ENCODE results near the gene LRRC31.
A peak's percentile ranks its signal among the peaks of the same experiment; 100 is the strongest.

The LRRC31 gene

GRCh38 chr3:169864270-169864669, 5.5 kb downstream of the LRRC31 start:
- H3K9me3 ChIP-seq (ENCODE audit: control extremely low read depth in 1 of 5, control insufficient read depth in 4 of 5, insufficient read depth in 2 of 5, low read depth in 1 of 5, low read length in 4 of 5) = no peaks in the 10 kb centered on the region
- POLR2A ChIA-PET = no interaction called here
- WGBS (ENCODE audit: insufficient coverage) = no CpG with 5 or more reads among the region's 2 CpGs
- H3K4me3 ChIP-seq (ENCODE audit: control insufficient read depth in 1 of 7, extremely low read depth in 1 of 7, insufficient read depth in 4 of 7, low read depth in 2 of 7, low read length in 6 of 7) = no peak overlapping the region
- peaks cover 0 to 9% (median 0%) of the 10 kb centered on the region in 5 experiments for H3K27me3 ChIP-seq (replicated peaks in 2 of 5; ENCODE audit: control insufficient read depth in 4 of 5, insufficient read depth in 5 of 5, low read length in 4 of 5)
- H3K27ac ChIP-seq (ENCODE audit: insufficient read depth in 1 of 2, low read depth in 1 of 2, low read length in 2 of 2, poor library complexity in 1 of 2, severe bottlenecking in 2 of 2) = no peak overlapping the region
- H3K4me1 ChIP-seq (ENCODE audit: control extremely low read depth in 1 of 4, control insufficient read depth in 4 of 4, insufficient read depth in 4 of 4, low read length in 3 of 4) = peaks cover 2 to 13% (median 11%) of the 10 kb centered on the region in 4 experiments
- CTCF ChIA-PET = interaction anchor here (0.8 to 4.9 kb wide), 6 partner anchors 11 to 190 kb away, joined by 3 to 26 read pairs (median 6); partner anchors contain the start of gene SEC62
- DNase-seq = no peak
- H3K36me3 ChIP-seq (ENCODE audit: control insufficient read depth in 4 of 4, insufficient read depth in 4 of 4, low read length in 3 of 4) = no peaks in the 10 kb centered on the region

- Histone ChIP-seq H3K36me3 (ENCODE audit: control insufficient read depth in 4 of 4, insufficient read depth in 4 of 4, low read length in 3 of 4) (no peaks in the 10 kb centered on the region), H3K27me3 (replicated peaks in 2 of 5; ENCODE audit: control insufficient read depth in 4 of 5, insufficient read depth in 5 of 5, low read length in 4 of 5) (peaks cover 0 to 9% (median 0%) of the 10 kb centered on the region in 5 experiments), H3K9me3 (ENCODE audit: control extremely low read depth in 1 of 5, control insufficient read depth in 4 of 5, insufficient read depth in 2 of 5, low read depth in 1 of 5, low read length in 4 of 5) (no peaks in the 10 kb centered on the region), H3K4me1 (ENCODE audit: control extremely low read depth in 1 of 4, control insufficient read depth in 4 of 4, insufficient read depth in 4 of 4, low read length in 3 of 4) (peaks cover 2 to 13% (median 11%) of the 10 kb centered on the region in 4 experiments), H3K27ac (ENCODE audit: insufficient read depth in 1 of 2, low read depth in 1 of 2, low read length in 2 of 2, poor library complexity in 1 of 2, severe bottlenecking in 2 of 2) (no peak overlapping the region), H3K4me3 (ENCODE audit: control insufficient read depth in 1 of 7, extremely low read depth in 1 of 7, insufficient read depth in 4 of 7, low read depth in 2 of 7, low read length in 6 of 7) (no peak overlapping the region)
- CTCF ChIA-PET = interaction anchor here (0.8 to 4.9 kb wide), 10 partner anchors 8 to 191 kb away, joined by 3 to 26 read pairs (median 5); partner anchors contain the start of gene SEC62
- POLR2A ChIA-PET = no interaction called here
- 0% methylated on average over 2 of the region's 6 CpGs for WGBS (ENCODE audit: insufficient coverage)
- DNase-seq = peak; percentile 83 to 88 (median 85)
These were observed 6.3 kb downstream of the LRRC31 start for GRCh38 chr3:169863458-169863899.

GRCh38 chr3:169861871-169862270, 7.9 kb downstream of the LRRC31 start:
- Histone ChIP-seq H3K36me3 (ENCODE audit: control insufficient read depth in 4 of 4, insufficient read depth in 4 of 4, low read length in 3 of 4) (no peaks in the 10 kb centered on the region), H3K27ac (ENCODE audit: insufficient read depth in 1 of 2, low read depth in 1 of 2, low read length in 2 of 2, poor library complexity in 1 of 2, severe bottlenecking in 2 of 2) (no peak overlapping the region), H3K27me3 (replicated peaks in 2 of 5; ENCODE audit: control insufficient read depth in 4 of 5, insufficient read depth in 5 of 5, low read length in 4 of 5) (peaks cover 2 to 9% (median 2%) of the 10 kb centered on the region in 5 experiments), H3K9me3 (ENCODE audit: control extremely low read depth in 1 of 5, control insufficient read depth in 4 of 5, insufficient read depth in 2 of 5, low read depth in 1 of 5, low read length in 4 of 5) (no peaks in the 10 kb centered on the region), H3K4me3 (ENCODE audit: control insufficient read depth in 1 of 7, extremely low read depth in 1 of 7, insufficient read depth in 4 of 7, low read depth in 2 of 7, low read length in 6 of 7) (no peak overlapping the region), H3K4me1 (ENCODE audit: control extremely low read depth in 1 of 4, control insufficient read depth in 4 of 4, insufficient read depth in 4 of 4, low read length in 3 of 4) (peaks cover 2 to 13% (median 11%) of the 10 kb centered on the region in 4 experiments)
- POLR2A ChIA-PET = no interaction called here
- CTCF ChIA-PET = interaction anchor here (0.6 to 4.9 kb wide), 14 partner anchors 9 to 968 kb away, joined by 3 to 26 read pairs (median 4); partner anchors contain the start of gene SEC62
- WGBS (ENCODE audit: insufficient coverage) = 92% methylated on average over 5 of the region's 5 CpGs
- DNase-seq = no peak

- Histone ChIP-seq H3K27me3 (replicated peaks in 2 of 5; ENCODE audit: control insufficient read depth in 4 of 5, insufficient read depth in 5 of 5, low read length in 4 of 5) (peaks cover 2 to 10% (median 4%) of the 10 kb centered on the region in 5 experiments), H3K4me3 (ENCODE audit: control insufficient read depth in 1 of 7, extremely low read depth in 1 of 7, insufficient read depth in 4 of 7, low read depth in 2 of 7, low read length in 6 of 7) (no peak overlapping the region), H3K36me3 (ENCODE audit: control insufficient read depth in 4 of 4, insufficient read depth in 4 of 4, low read length in 3 of 4) (no peaks in the 10 kb centered on the region), H3K9me3 (ENCODE audit: control extremely low read depth in 1 of 5, control insufficient read depth in 4 of 5, insufficient read depth in 2 of 5, low read depth in 1 of 5, low read length in 4 of 5) (no peaks in the 10 kb centered on the region), H3K4me1 (ENCODE audit: control extremely low read depth in 1 of 4, control insufficient read depth in 4 of 4, insufficient read depth in 4 of 4, low read length in 3 of 4) (no peaks in the 10 kb centered on the region), H3K27ac (ENCODE audit: insufficient read depth in 1 of 2, low read depth in 1 of 2, low read length in 2 of 2, poor library complexity in 1 of 2, severe bottlenecking in 2 of 2) (no peak overlapping the region)
- ChIA-PET POLR2A (no interaction called here), CTCF (no interaction called here)
- WGBS (ENCODE audit: insufficient coverage) = 83% methylated on average over 1 of the region's 2 CpGs
- DNase-seq = no peak
These were observed 11.9 kb downstream of the LRRC31 start for GRCh38 chr3:169857811-169858210.

GRCh38 chr3:169855514-169855913, 14.2 kb downstream of the LRRC31 start:
- H3K27ac ChIP-seq (ENCODE audit: insufficient read depth in 1 of 2, low read depth in 1 of 2, low read length in 2 of 2, poor library complexity in 1 of 2, severe bottlenecking in 2 of 2) = no peak overlapping the region
- DNase-seq = no peak
- ChIA-PET CTCF (no interaction called here), POLR2A (no interaction called here)
- WGBS (ENCODE audit: insufficient coverage) = no CpG with 5 or more reads among the region's 3 CpGs
- H3K4me1 ChIP-seq (ENCODE audit: control extremely low read depth in 1 of 4, control insufficient read depth in 4 of 4, insufficient read depth in 4 of 4, low read length in 3 of 4) = no peaks in the 10 kb centered on the region
- peaks cover 1 to 5% (median 2%) of the 10 kb centered on the region in 5 experiments for H3K27me3 ChIP-seq (replicated peaks in 2 of 5; ENCODE audit: control insufficient read depth in 4 of 5, insufficient read depth in 5 of 5, low read length in 4 of 5)
- no peak overlapping the region for H3K4me3 ChIP-seq (ENCODE audit: control insufficient read depth in 1 of 7, extremely low read depth in 1 of 7, insufficient read depth in 4 of 7, low read depth in 2 of 7, low read length in 6 of 7)
- H3K9me3 ChIP-seq (ENCODE audit: control extremely low read depth in 1 of 5, control insufficient read depth in 4 of 5, insufficient read depth in 2 of 5, low read depth in 1 of 5, low read length in 4 of 5) = no peaks in the 10 kb centered on the region
- no peaks in the 10 kb centered on the region for H3K36me3 ChIP-seq (ENCODE audit: control insufficient read depth in 4 of 4, insufficient read depth in 4 of 4, low read length in 3 of 4)

GRCh38 chr3:169850618-169851017, 19.1 kb downstream of the LRRC31 start:
- H3K4me3 ChIP-seq (ENCODE audit: control insufficient read depth in 1 of 7, extremely low read depth in 1 of 7, insufficient read depth in 4 of 7, low read depth in 2 of 7, low read length in 6 of 7) = no peak overlapping the region
- peaks cover 0 to 2% (median 0%) of the 10 kb centered on the region in 5 experiments for H3K27me3 ChIP-seq (replicated peaks in 2 of 5; ENCODE audit: control insufficient read depth in 4 of 5, insufficient read depth in 5 of 5, low read length in 4 of 5)
- POLR2A ChIA-PET = no interaction called here
- no peak for DNase-seq
- H3K36me3 ChIP-seq (ENCODE audit: control insufficient read depth in 4 of 4, insufficient read depth in 4 of 4, low read length in 3 of 4) = no peaks in the 10 kb centered on the region
- H3K9me3 ChIP-seq (ENCODE audit: control extremely low read depth in 1 of 5, control insufficient read depth in 4 of 5, insufficient read depth in 2 of 5, low read depth in 1 of 5, low read length in 4 of 5) = no peaks in the 10 kb centered on the region
- no peak overlapping the region for H3K27ac ChIP-seq (ENCODE audit: insufficient read depth in 1 of 2, low read depth in 1 of 2, low read length in 2 of 2, poor library complexity in 1 of 2, severe bottlenecking in 2 of 2)
- no peaks in the 10 kb centered on the region for H3K4me1 ChIP-seq (ENCODE audit: control extremely low read depth in 1 of 4, control insufficient read depth in 4 of 4, insufficient read depth in 4 of 4, low read length in 3 of 4)
- CTCF ChIA-PET = no interaction called here

GRCh38 chr3:169848741-169849140, 21.0 kb downstream of the LRRC31 start:
- ChIA-PET CTCF (interaction anchor here (1.1 kb wide), 1 partner anchor 9 kb away, joined by 3 read pairs; no protein-coding TSS in a partner anchor), POLR2A (no interaction called here)
- no CpG with 5 or more reads among the region's 3 CpGs for WGBS (ENCODE audit: insufficient coverage)
- peaks cover 0 to 2% (median 0%) of the 10 kb centered on the region in 5 experiments for H3K27me3 ChIP-seq (replicated peaks in 2 of 5; ENCODE audit: control insufficient read depth in 4 of 5, insufficient read depth in 5 of 5, low read length in 4 of 5)
- H3K27ac ChIP-seq (ENCODE audit: insufficient read depth in 1 of 2, low read depth in 1 of 2, low read length in 2 of 2, poor library complexity in 1 of 2, severe bottlenecking in 2 of 2) = no peak overlapping the region
- no peaks in the 10 kb centered on the region for H3K36me3 ChIP-seq (ENCODE audit: control insufficient read depth in 4 of 4, insufficient read depth in 4 of 4, low read length in 3 of 4)
- no peak overlapping the region for H3K4me3 ChIP-seq (ENCODE audit: control insufficient read depth in 1 of 7, extremely low read depth in 1 of 7, insufficient read depth in 4 of 7, low read depth in 2 of 7, low read length in 6 of 7)
- no peak for DNase-seq
- H3K9me3 ChIP-seq (ENCODE audit: control extremely low read depth in 1 of 5, control insufficient read depth in 4 of 5, insufficient read depth in 2 of 5, low read depth in 1 of 5, low read length in 4 of 5) = no peaks in the 10 kb centered on the region
- H3K4me1 ChIP-seq (ENCODE audit: control extremely low read depth in 1 of 4, control insufficient read depth in 4 of 4, insufficient read depth in 4 of 4, low read length in 3 of 4) = no peaks in the 10 kb centered on the region
